HG03060 (cell line): Measurements from ENCODE around the gene ERMN.
"Not testable (repeated sequence)": the region's sequence is repeated elsewhere in the genome, so short reads cannot be mapped to it uniquely, and the experiment has no call there.

Experiments used
- ATAC-seq: cut with Tn5 transposase; IDR thresholded peaks from one replicate; pipeline ENCODE4 v1.9.1; 2021; ENCODE audit warnings: low read depth, moderate number of reproducible peaks; ENCODE audit not compliant: unreplicated experiment

ERMN gene

GRCh38 chr2:157301307-157301706 lies 24.3 kb downstream of the ERMN start:
- no peak for ATAC-seq

GRCh38 chr2:157296958-157297357 lies 28.7 kb downstream of the ERMN start:
- no peak for ATAC-seq

- no peak for ATAC-seq
Observed at GRCh38 chr2:157296490-157296889, 29.1 kb downstream of the ERMN start.

GRCh38 chr2:157292853-157293252 lies 32.8 kb downstream of the ERMN start:
- no peak for ATAC-seq

GRCh38 chr2:157291018-157291417 lies 34.6 kb downstream of the ERMN start:
- ATAC-seq, result no peak

GRCh38 chr2:157290525-157290924 lies 35.1 kb downstream of the ERMN start:
- no peak for ATAC-seq

GRCh38 chr2:157287160-157287559 lies 38.5 kb downstream of the ERMN start:
- ATAC-seq, result no peak

- ATAC-seq, result no peak
Observed at GRCh38 chr2:157283468-157283867, 42.2 kb downstream of the ERMN start.

- no peak for ATAC-seq
Observed at GRCh38 chr2:157281316-157281715, 44.3 kb downstream of the ERMN start.

- not testable (repeated sequence) for ATAC-seq
Observed at GRCh38 chr2:157279311-157279710, 46.3 kb downstream of the ERMN start.

- no peak for ATAC-seq
Observed at GRCh38 chr2:157271590-157272203, 53.9 kb downstream of the ERMN start.

- peak; percentile 57 for ATAC-seq
Observed at GRCh38 chr2:157269922-157270321, 55.7 kb downstream of the ERMN start.

- ATAC-seq, result no peak
Observed at GRCh38 chr2:157269060-157269459, 56.6 kb downstream of the ERMN start.
